IMR-90 (cell line): Measurements from ENCODE around the gene BEX3.

Experiments
- BHLHE40 ChIP-seq: fragments of 150-350 bp; IDR thresholded peaks from 2 replicates; pipeline ENCODE4 v1.6.1; 2016; ENCODE audit warnings: mild to moderate bottlenecking, low read depth, low read length
- CEBPB ChIP-seq: IDR thresholded peaks from 2 replicates; pipeline ENCODE4 v1.6.1; 2012; ENCODE audit warnings: low read depth, low read length, improper control_type of control experiment
- FOS ChIP-seq: fragments of 150-350 bp; IDR thresholded peaks from 2 replicates; pipeline ENCODE4 v1.6.1; 2016; ENCODE audit warnings: low read depth, low read length
- MAFK ChIP-seq: IDR thresholded peaks from 2 replicates; pipeline ENCODE4 v1.6.1; 2012; ENCODE audit warnings: low read depth, low read length, improper control_type of control experiment
- MAZ ChIP-seq: IDR thresholded peaks from 2 replicates; pipeline ENCODE4 v1.6.1; 2012; ENCODE audit warnings: low read depth, mild to moderate bottlenecking, low read length, improper control_type of control experiment, moderate library complexity, borderline replicate concordance
- MXI1 ChIP-seq: IDR thresholded peaks from 2 replicates; pipeline ENCODE4 v1.6.1; 2012; ENCODE audit warnings: low read depth, mild to moderate bottlenecking, low read length, moderate library complexity, borderline replicate concordance
- POLR2A ChIP-seq: IDR thresholded peaks from 2 replicates; pipeline ENCODE4 v1.6.1; 2012; ENCODE audit warnings: mild to moderate bottlenecking, low read depth, low read length
- RAD21 ChIP-seq: IDR thresholded peaks from 2 replicates; pipeline ENCODE4 v1.6.1; 2012; ENCODE audit warnings: low read length, improper control_type of control experiment
- RCOR1 ChIP-seq: IDR thresholded peaks from 2 replicates; pipeline ENCODE4 v1.6.1; 2012; ENCODE audit warnings: mild to moderate bottlenecking, low read length, improper control_type of control experiment; ENCODE audit not compliant: insufficient replicate concordance
- RFX5 ChIP-seq: IDR thresholded peaks from 2 replicates; pipeline ENCODE4 v1.8.0; 2012; ENCODE audit warnings: low read depth, mild to moderate bottlenecking, low read length, moderate library complexity
- SMC3 ChIP-seq: fragments of 150-350 bp; IDR thresholded peaks from 2 replicates; pipeline ENCODE4 v1.6.1; 2016; ENCODE audit warnings: low read depth, mild to moderate bottlenecking, antibody characterized with exemption, low read length, moderate library complexity
- TF ChIP-seq, protein P1 (sequence below): conservative IDR thresholded peaks from 2 replicates; pipeline ENCODE4 v1.5.1; 2012; ENCODE audit warnings: mild to moderate bottlenecking, low read depth, low read length, improper control_type of control experiment
- TF ChIP-seq, protein P2 (sequence below): fragments of 150-350 bp; IDR thresholded peaks from 2 replicates; pipeline ENCODE4 v1.6.1; 2016; ENCODE audit warnings: low read depth, mild to moderate bottlenecking, low read length, moderate library complexity, borderline replicate concordance
- TF ChIP-seq, protein P3 (sequence below): fragments of 150-350 bp; IDR thresholded peaks from 2 replicates; pipeline ENCODE4 v1.6.1; 2017; ENCODE audit warnings: mild to moderate bottlenecking, antibody characterized with exemption, low read length, low read depth

GRCh38 chrX:103405009-103405333 lies 28.6 kb downstream of the BEX3 start:
- TF ChIP-seq, protein P1, sequence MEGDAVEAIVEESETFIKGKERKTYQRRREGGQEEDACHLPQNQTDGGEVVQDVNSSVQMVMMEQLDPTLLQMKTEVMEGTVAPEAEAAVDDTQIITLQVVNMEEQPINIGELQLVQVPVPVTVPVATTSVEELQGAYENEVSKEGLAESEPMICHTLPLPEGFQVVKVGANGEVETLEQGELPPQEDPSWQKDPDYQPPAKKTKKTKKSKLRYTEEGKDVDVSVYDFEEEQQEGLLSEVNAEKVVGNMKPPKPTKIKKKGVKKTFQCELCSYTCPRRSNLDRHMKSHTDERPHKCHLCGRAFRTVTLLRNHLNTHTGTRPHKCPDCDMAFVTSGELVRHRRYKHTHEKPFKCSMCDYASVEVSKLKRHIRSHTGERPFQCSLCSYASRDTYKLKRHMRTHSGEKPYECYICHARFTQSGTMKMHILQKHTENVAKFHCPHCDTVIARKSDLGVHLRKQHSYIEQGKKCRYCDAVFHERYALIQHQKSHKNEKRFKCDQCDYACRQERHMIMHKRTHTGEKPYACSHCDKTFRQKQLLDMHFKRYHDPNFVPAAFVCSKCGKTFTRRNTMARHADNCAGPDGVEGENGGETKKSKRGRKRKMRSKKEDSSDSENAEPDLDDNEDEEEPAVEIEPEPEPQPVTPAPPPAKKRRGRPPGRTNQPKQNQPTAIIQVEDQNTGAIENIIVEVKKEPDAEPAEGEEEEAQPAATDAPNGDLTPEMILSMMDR, result no peak
- no peak for TF ChIP-seq MAFK
- no peak for TF ChIP-seq RAD21
- TF ChIP-seq, protein P2, sequence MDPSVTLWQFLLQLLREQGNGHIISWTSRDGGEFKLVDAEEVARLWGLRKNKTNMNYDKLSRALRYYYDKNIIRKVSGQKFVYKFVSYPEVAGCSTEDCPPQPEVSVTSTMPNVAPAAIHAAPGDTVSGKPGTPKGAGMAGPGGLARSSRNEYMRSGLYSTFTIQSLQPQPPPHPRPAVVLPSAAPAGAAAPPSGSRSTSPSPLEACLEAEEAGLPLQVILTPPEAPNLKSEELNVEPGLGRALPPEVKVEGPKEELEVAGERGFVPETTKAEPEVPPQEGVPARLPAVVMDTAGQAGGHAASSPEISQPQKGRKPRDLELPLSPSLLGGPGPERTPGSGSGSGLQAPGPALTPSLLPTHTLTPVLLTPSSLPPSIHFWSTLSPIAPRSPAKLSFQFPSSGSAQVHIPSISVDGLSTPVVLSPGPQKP, result no peak
- no peak for TF ChIP-seq POLR2A
- TF ChIP-seq SMC3, result no peak
- no peak for TF ChIP-seq RFX5
- no peak for TF ChIP-seq CEBPB
- TF ChIP-seq BHLHE40, result no peak
- TF ChIP-seq, protein P3, sequence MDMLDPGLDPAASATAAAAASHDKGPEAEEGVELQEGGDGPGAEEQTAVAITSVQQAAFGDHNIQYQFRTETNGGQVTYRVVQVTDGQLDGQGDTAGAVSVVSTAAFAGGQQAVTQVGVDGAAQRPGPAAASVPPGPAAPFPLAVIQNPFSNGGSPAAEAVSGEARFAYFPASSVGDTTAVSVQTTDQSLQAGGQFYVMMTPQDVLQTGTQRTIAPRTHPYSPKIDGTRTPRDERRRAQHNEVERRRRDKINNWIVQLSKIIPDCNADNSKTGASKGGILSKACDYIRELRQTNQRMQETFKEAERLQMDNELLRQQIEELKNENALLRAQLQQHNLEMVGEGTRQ, result no peak
- no peak for TF ChIP-seq FOS
- no peak for TF ChIP-seq MAZ
- TF ChIP-seq MXI1, result no peak
- no peak for TF ChIP-seq RCOR1
